CD14-positive monocyte (primary cell): ENCODE measurements around the gene AP2A1. TPM values are rescaled to one million over a fixed set of nuclear protein-coding genes. Genes with fewer than 3 reads are reported as not detected.

Source experiments
- DNase-seq, 3 donors: peaks; one replicate each; pipeline ENCODE4 v3.0.0-alpha.2; 2011 to 2022
- H2AFZ ChIP-seq: 2 replicates; pipeline ENCODE4 v1.6.0; 2012; ENCODE audit warnings: mild to moderate bottlenecking, low read depth, low read length, inconsistent platforms; ENCODE audit not compliant: insufficient read depth, poor library complexity, severe bottlenecking
- H3K27ac ChIP-seq, 2 donors: 1 replicate in 1 of 2; 2 replicates in 1 of 2; pipeline ENCODE4 v1.5.1; 2012 to 2013; ENCODE audit warnings: low read length in 2 of 2, control low read depth in 1 of 2, inconsistent platforms in 1 of 2, low read depth in 1 of 2, mild to moderate bottlenecking in 1 of 2
- H3K27me3 ChIP-seq, 2 donors: one replicate each; pipeline versions ENCODE4 v1.6.0 to v1.6.1; 2011 to 2013; ENCODE audit warnings: low read length in 2 of 2; ENCODE audit not compliant: control insufficient read depth in 2 of 2, insufficient read depth in 2 of 2
- H3K36me3 ChIP-seq, 2 donors: replicated peaks in 1 of 2; 1 replicate in 1 of 2; 2 replicates in 1 of 2; pipeline versions ENCODE4 v1.5.1 to v1.6.1; 2012 to 2013; ENCODE audit warnings: low read length in 2 of 2, control low read depth in 1 of 2, inconsistent platforms in 1 of 2, mild to moderate bottlenecking in 1 of 2; ENCODE audit not compliant: insufficient read depth in 2 of 2, control insufficient read depth in 1 of 2
- H3K4me1 ChIP-seq, 2 donors: 1 replicate in 1 of 2; 2 replicates in 1 of 2; pipeline versions ENCODE4 v1.5.1 to v1.6.1; 2012 to 2013; ENCODE audit warnings: low read length in 2 of 2, control low read depth in 1 of 2, inconsistent platforms in 1 of 2, mild to moderate bottlenecking in 1 of 2, moderate library complexity in 1 of 2; ENCODE audit not compliant: insufficient read depth in 2 of 2, control insufficient read depth in 1 of 2
- H3K4me2 ChIP-seq: replicated peaks from 2 replicates; pipeline ENCODE3; 2012; ENCODE audit warnings: low read length, moderate library complexity, mild to moderate bottlenecking; ENCODE audit not compliant: poor library complexity, severe bottlenecking; ENCODE audit errors: extremely low read depth
- H3K4me3 ChIP-seq, 3 experiments: fragments of 200-600 bp in 1 of 3; sonication (generic) in 1 of 3; replicated peaks in 1 of 3; 1 replicate in 2 of 3; 2 replicates in 1 of 3; pipeline ENCODE4 v1.5.1; 2011 to 2013; ENCODE audit warnings: low read length in 3 of 3, mild to moderate bottlenecking in 3 of 3, control low read depth in 2 of 3, low read depth in 2 of 3, inconsistent platforms in 1 of 3, moderate library complexity in 1 of 3
- H3K79me2 ChIP-seq: 2 replicates; pipeline ENCODE4 v1.6.0; 2012; ENCODE audit warnings: mild to moderate bottlenecking, control low read depth, inconsistent platforms, low read length, moderate library complexity; ENCODE audit not compliant: insufficient read depth
- H3K9ac ChIP-seq: 2 replicates; pipeline ENCODE4 v1.6.0; 2017; ENCODE audit warnings: low read length, mild to moderate bottlenecking; ENCODE audit not compliant: insufficient read depth, poor library complexity, severe bottlenecking
- H3K9me3 ChIP-seq, 2 donors: replicated peaks in 1 of 2; 1 replicate in 1 of 2; 2 replicates in 1 of 2; pipeline versions ENCODE4 v1.5.1 to v1.6.1; 2012 to 2013; ENCODE audit warnings: low read length in 2 of 2, control low read depth in 1 of 2; ENCODE audit not compliant: control insufficient read depth in 1 of 2, insufficient read depth in 1 of 2
- H4K20me1 ChIP-seq: 2 replicates; pipeline ENCODE4 v1.6.0; 2012; ENCODE audit warnings: mild to moderate bottlenecking, low read length, control low read depth, moderate library complexity; ENCODE audit not compliant: insufficient read depth
- H3K27ac Mint-ChIP-seq, 7 donors: one replicate each; pipeline ENCODE4 v1.8.0; 2020; ENCODE audit warnings: mild to moderate bottlenecking in 7 of 7, mixed read lengths in 7 of 7, moderate library complexity in 6 of 7, inconsistent platforms in 2 of 7
- H3K27me3 Mint-ChIP-seq, 3 donors: one replicate each; pipeline ENCODE4 v1.8.0; 2021 to 2022; ENCODE audit warnings: low read depth in 3 of 3, mild to moderate bottlenecking in 3 of 3, mixed read lengths in 3 of 3, moderate library complexity in 3 of 3, inconsistent platforms in 1 of 3
- H3K36me3 Mint-ChIP-seq, 2 donors: one replicate each; pipeline ENCODE4 v1.8.0; 2020; ENCODE audit warnings: mixed read lengths in 2 of 2, inconsistent platforms in 1 of 2, mild to moderate bottlenecking in 1 of 2
- H3K4me1 Mint-ChIP-seq: one replicate; pipeline ENCODE4 v1.8.0; 2020; ENCODE audit warnings: mild to moderate bottlenecking, mixed read lengths
- H3K4me3 Mint-ChIP-seq, 2 donors: one replicate each; pipeline ENCODE4 v1.8.0; 2020; ENCODE audit warnings: mild to moderate bottlenecking in 2 of 2, mixed read lengths in 2 of 2, moderate library complexity in 1 of 2
- H3K9me3 Mint-ChIP-seq, 7 donors: one replicate each; pipeline ENCODE4 v1.8.0; 2020 to 2022; ENCODE audit warnings: mixed read lengths in 7 of 7, mild to moderate bottlenecking in 6 of 7, moderate library complexity in 6 of 7, inconsistent platforms in 2 of 7
- WGBS: methylation state at CpG from one replicate; pipeline ENCODE4 v1.1.5; 2013; ENCODE audit warnings: missing lambda C conversion rate; ENCODE audit not compliant: insufficient coverage; 5-methylcytosine and 5-hydroxymethylcytosine counted together
- intact Hi-C, 2 donors: fragments of 100-400 bp; cut with micrococcal nuclease; formaldehyde crosslinking; loops; one replicate each; pipeline versions ENCODE4 v1.15.0 to v1.15.1; 2023
- polyA plus RNA-seq, 3 donors: library from polyadenylated mRNA; depleted of rRNA in 1 of 3; unstranded in 2 of 3; stranded (reverse) in 1 of 3; fragments of 300-500 nt in 2 of 3; fragments of >200 nt in 1 of 3; fragmentation: Illumina TruSeq in 2 of 3; gene quantifications; 1 replicate in 2 of 3; 2 replicates in 1 of 3; pipeline ENCODE4 v1.2.3, GENCODE V29; 2012 to 2021
- TF ChIP-seq, protein P1 (sequence below): fragments of 200-600 bp; IDR thresholded peaks from one replicate; pipeline ENCODE4 v1.8.0; 2022; ENCODE audit warnings: antibody characterized with exemption, mild to moderate bottlenecking

Gene AP2A1
- polyA plus RNA-seq, 3 donors = 12.1 to 117 (median 15.1) TPM

DNA sequence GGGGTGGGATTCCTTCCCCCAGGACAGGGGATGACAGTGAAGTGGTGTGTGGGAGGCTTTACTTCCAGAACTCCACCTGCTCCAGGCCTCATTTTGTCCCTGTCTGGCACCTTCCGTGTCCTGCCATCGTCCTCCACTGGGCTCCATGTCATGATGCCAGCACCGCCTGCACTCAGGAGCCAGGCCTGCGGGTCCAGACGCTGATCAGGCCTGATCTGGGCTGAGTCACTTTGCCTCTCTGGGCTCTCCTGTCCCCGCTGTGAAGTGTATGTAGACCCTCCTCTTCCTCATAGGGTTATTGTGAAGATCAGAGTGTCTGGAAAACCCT lies 36.7 kb downstream of the AP2A1 start:
- H3K36me3 ChIP-seq = peaks cover 70 to 85% of the 10 kb centered on the region in 2 donors
- intact Hi-C loops = no loop called here
- 100% methylated on average over 3 of the region's 6 CpGs for WGBS

DNA sequence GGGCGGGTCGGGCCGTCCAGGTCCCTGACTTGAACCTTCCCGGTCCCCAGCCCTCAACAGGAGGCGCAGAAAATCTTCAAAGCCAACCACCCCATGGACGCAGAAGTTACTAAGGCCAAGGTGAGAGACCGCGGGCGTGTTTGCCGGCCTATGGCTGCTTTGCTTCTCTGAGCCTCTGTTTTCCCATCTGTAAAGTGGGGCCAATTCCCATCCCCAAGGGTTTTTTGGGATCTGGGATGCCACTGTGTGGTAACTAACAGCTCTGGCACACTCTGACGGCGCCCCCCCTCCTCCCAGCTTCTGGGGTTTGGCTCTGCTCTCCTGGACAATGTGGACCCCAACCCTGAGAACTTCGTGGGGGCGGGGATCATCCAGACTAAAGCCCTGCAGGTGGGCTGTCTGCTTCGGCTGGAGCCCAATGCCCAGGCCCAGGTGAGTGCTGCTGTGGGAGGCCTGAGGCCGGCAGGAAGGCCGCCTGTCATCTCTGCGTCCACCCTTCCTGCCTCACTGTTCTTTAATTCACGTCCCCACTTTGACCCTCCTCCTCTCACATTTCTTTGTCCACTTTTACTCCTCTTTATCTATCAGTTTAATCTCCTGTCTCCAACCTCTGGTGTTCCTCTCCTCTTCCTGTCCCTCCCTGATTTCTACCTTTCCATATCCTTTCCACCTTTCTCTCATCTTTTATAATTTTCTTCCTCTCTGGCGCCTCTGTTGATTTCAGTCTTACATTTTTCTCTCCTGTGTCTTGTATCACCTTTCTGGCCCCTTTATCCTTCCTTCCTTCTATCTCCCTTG lies 39.2 kb downstream of the AP2A1 start:
- WGBS = 90% methylated on average over 9 of the region's 20 CpGs
- H3K4me1 Mint-ChIP-seq = peaks cover 33% of the 10 kb centered on the region
- TF ChIP-seq, protein P1, sequence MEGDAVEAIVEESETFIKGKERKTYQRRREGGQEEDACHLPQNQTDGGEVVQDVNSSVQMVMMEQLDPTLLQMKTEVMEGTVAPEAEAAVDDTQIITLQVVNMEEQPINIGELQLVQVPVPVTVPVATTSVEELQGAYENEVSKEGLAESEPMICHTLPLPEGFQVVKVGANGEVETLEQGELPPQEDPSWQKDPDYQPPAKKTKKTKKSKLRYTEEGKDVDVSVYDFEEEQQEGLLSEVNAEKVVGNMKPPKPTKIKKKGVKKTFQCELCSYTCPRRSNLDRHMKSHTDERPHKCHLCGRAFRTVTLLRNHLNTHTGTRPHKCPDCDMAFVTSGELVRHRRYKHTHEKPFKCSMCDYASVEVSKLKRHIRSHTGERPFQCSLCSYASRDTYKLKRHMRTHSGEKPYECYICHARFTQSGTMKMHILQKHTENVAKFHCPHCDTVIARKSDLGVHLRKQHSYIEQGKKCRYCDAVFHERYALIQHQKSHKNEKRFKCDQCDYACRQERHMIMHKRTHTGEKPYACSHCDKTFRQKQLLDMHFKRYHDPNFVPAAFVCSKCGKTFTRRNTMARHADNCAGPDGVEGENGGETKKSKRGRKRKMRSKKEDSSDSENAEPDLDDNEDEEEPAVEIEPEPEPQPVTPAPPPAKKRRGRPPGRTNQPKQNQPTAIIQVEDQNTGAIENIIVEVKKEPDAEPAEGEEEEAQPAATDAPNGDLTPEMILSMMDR = no peak

More for the DNA sequence above, 36.7 kb downstream of the AP2A1 start:
- Histone ChIP-seq H2AFZ (no peak overlapping the region), H3K27me3 (no peaks in the 10 kb centered on the region), H3K27ac (no peak overlapping the region), H4K20me1 (peaks cover 71% of the 10 kb centered on the region), H3K4me2 (no peak overlapping the region), H3K4me3 (no peak overlapping the region), H3K79me2 (no peaks in the 10 kb centered on the region), H3K9me3 (no peaks in the 10 kb centered on the region), H3K4me1 (peaks cover 14 to 21% of the 10 kb centered on the region in 2 donors), H3K9ac (no peak overlapping the region)
- Mint-ChIP-seq H3K9me3 (no peaks in the 10 kb centered on the region), H3K27me3 (no peaks in the 10 kb centered on the region), H3K27ac (peak overlapping the region in 4 of 7 donors; percentile 15 to 76 (median 54)), H3K4me1 (peaks cover 19% of the 10 kb centered on the region), H3K4me3 (no peak overlapping the region), H3K36me3 (peaks cover 66 to 77% of the 10 kb centered on the region in 2 donors)
- TF ChIP-seq, protein P1 = no peak
- DNase-seq = no peak

More for the DNA sequence above, 39.2 kb downstream of the AP2A1 start:
- Mint-ChIP-seq H3K4me3 (no peak overlapping the region), H3K27me3 (peaks cover 0 to 4% (median 0%) of the 10 kb centered on the region in 3 donors), H3K27ac (peak overlapping the region in 5 of 7 donors; percentile 10 to 64 (median 20)), H3K9me3 (no peaks in the 10 kb centered on the region), H3K36me3 (peaks cover 43 to 52% of the 10 kb centered on the region in 2 donors)
- H3K9me3 ChIP-seq = no peaks in the 10 kb centered on the region
- no peaks in the 10 kb centered on the region for H3K27me3 ChIP-seq
- H3K4me2 ChIP-seq = no peak overlapping the region
- no peak overlapping the region for H3K9ac ChIP-seq
- H3K4me3 ChIP-seq = no peak overlapping the region
- peaks cover 47% of the 10 kb centered on the region for H4K20me1 ChIP-seq
- H2AFZ ChIP-seq = no peak overlapping the region
- peaks cover 44 to 60% of the 10 kb centered on the region in 2 donors for H3K36me3 ChIP-seq
- no peak for DNase-seq
- peaks cover 25 to 38% of the 10 kb centered on the region in 2 donors for H3K4me1 ChIP-seq
- intact Hi-C loops = loop anchor here in 1 of 2 donors (5.0 kb wide), 1 partner anchor 39 kb away; the partner anchor contains the start of gene AP2A1
- H3K27ac ChIP-seq = peak overlapping the region in 1 of 2 donors; percentile 61
- H3K79me2 ChIP-seq = no peaks in the 10 kb centered on the region
